HEK293 (cell line): Measurements from ENCODE around the gene CHMP1B.

Experiments used
- CTCF ChIA-PET: fragments of 350-600 bp; formaldehyde crosslinking; extraction: SDS; loops from one replicate; lab custom pipeline; 2021; ENCODE audit warnings: antibody characterized with exemption; lab: Yijun Ruan, JAX
- POLR2A ChIA-PET: fragments of 300-600 bp; formaldehyde crosslinking; extraction: SDS; loops from one replicate; lab custom pipeline; 2020; ENCODE audit warnings: antibody characterized with exemption, inconsistent platforms; lab: Yijun Ruan, JAX
- H3K27ac ChIP-seq: fragments of 200-500 bp; sonication (Bioruptor generic); 2 replicates; pipeline ENCODE4 v1.5.1; 2014; ENCODE audit warnings: low read depth, low read length, control low read depth, inconsistent platforms; ENCODE audit errors: extremely low read depth
- H3K36me3 ChIP-seq, 2 experiments: fragments of 200-500 bp in 1 of 2; sonication (Bioruptor generic) in 1 of 2; 1 replicate in 1 of 2; 2 replicates in 1 of 2; pipeline ENCODE4 v1.5.1; 2014 to 2017; ENCODE audit warnings: inconsistent platforms in 2 of 2, low read length in 2 of 2; ENCODE audit not compliant: control insufficient read depth in 2 of 2, insufficient read depth in 1 of 2
- H3K4me1 ChIP-seq: fragments of 200-500 bp; sonication (Bioruptor generic); 2 replicates; pipeline ENCODE4 v1.5.1; 2014; ENCODE audit warnings: mild to moderate bottlenecking, low read length, inconsistent platforms; ENCODE audit not compliant: control insufficient read depth, insufficient read depth
- H3K4me3 ChIP-seq: 2 replicates; pipeline ENCODE4 v1.5.1; 2011; ENCODE audit warnings: low read depth, mild to moderate bottlenecking, control low read depth, low read length, moderate library complexity
- H3K9me3 ChIP-seq: fragments of 200-500 bp; sonication (Bioruptor generic); 2 replicates; pipeline ENCODE4 v1.5.1; 2014; ENCODE audit warnings: low read depth, low read length, inconsistent platforms; ENCODE audit not compliant: control insufficient read depth, insufficient read depth
- ELK4 ChIP-seq: IDR thresholded peaks from 2 replicates; pipeline ENCODE4 v1.6.1; 2011; ENCODE audit warnings: mild to moderate bottlenecking, low read depth, low read length, borderline replicate concordance
- HOXA7 ChIP-seq: sonication (generic); formaldehyde crosslinking; IDR thresholded peaks from 2 replicates; pipeline ENCODE4 v1.8.1; 2022; ENCODE audit warnings: missing genetic modification reagents, borderline replicate concordance
- KLF17 ChIP-seq: fragments of 450-650 bp; formaldehyde crosslinking; IDR thresholded peaks from 2 replicates; pipeline ENCODE4 v1.5.1; 2016; ENCODE audit warnings: missing biosample characterization, missing genetic modification characterization
- PRDM1 ChIP-seq: fragments of 450-650 bp; formaldehyde crosslinking; IDR thresholded peaks from 2 replicates; pipeline ENCODE4; 2016; ENCODE audit warnings: missing biosample characterization, missing genetic modification characterization
- ZBTB49 ChIP-seq: fragments of 450-650 bp; formaldehyde crosslinking; IDR thresholded peaks from 2 replicates; pipeline ENCODE4 v1.5.1; 2016; ENCODE audit warnings: missing biosample characterization, missing genetic modification characterization, low read depth
- ZNF155 ChIP-seq: fragments of 450-650 bp; formaldehyde crosslinking; IDR thresholded peaks from 2 replicates; pipeline ENCODE4 v1.5.1; 2016; ENCODE audit warnings: missing biosample characterization, missing genetic modification characterization
- ZNF174 ChIP-seq: fragments of 450-650 bp; formaldehyde crosslinking; IDR thresholded peaks from 2 replicates; pipeline ENCODE4 v1.5.0; 2017; ENCODE audit warnings: missing biosample characterization, mild to moderate bottlenecking, missing genetic modification characterization
- ZNF221 ChIP-seq: fragments of 450-650 bp; formaldehyde crosslinking; IDR thresholded peaks from 2 replicates; pipeline ENCODE4 v1.5.1; 2017; ENCODE audit warnings: missing biosample characterization, missing genetic modification characterization, borderline replicate concordance
- ZNF23 ChIP-seq: fragments of 450-650 bp; formaldehyde crosslinking; IDR thresholded peaks from 2 replicates; pipeline ENCODE4 v1.5.1; 2016; ENCODE audit warnings: missing biosample characterization, missing genetic modification characterization, borderline replicate concordance
- ZNF394 ChIP-seq: fragments of 450-650 bp; formaldehyde crosslinking; IDR thresholded peaks from 2 replicates; pipeline ENCODE4 v1.5.1; 2016; ENCODE audit warnings: missing biosample characterization, missing genetic modification characterization, mild to moderate bottlenecking, moderate library complexity, borderline replicate concordance
- ZNF555 ChIP-seq: fragments of 450-650 bp; formaldehyde crosslinking; conservative IDR thresholded peaks from 2 replicates; pipeline ENCODE4 v1.5.1; 2017; ENCODE audit warnings: missing biosample characterization, mild to moderate bottlenecking, missing genetic modification characterization, inconsistent platforms
- ZNF623 ChIP-seq: fragments of 450-650 bp; formaldehyde crosslinking; IDR thresholded peaks from 2 replicates; pipeline ENCODE4 v1.5.1; 2016; ENCODE audit warnings: missing biosample characterization, missing genetic modification characterization
- ZNF843 ChIP-seq: fragments of 450-650 bp; formaldehyde crosslinking; IDR thresholded peaks from 2 replicates; pipeline ENCODE4 v1.5.1; 2016; ENCODE audit warnings: missing biosample characterization, missing genetic modification characterization

The CHMP1B gene

GRCh38 chr18:11862468-11863137, 11.4 kb downstream of the CHMP1B start:
- no peaks in the 10 kb centered on the region; a peak in 1 of 3 replicates for H3K36me3 ChIP-seq
- TF ChIP-seq KLF17 (tag by site-specific recombination) (no peak), PRDM1 (no peak), ZNF221 (tag by site-specific recombination) (no peak), ZNF555 (no peak), ZNF843 (tag by site-specific recombination) (no peak), ZNF394 (tag by site-specific recombination) (no peak), ELK4 (no peak)
- TF ChIP-seq, all 188 proteins: peak for 0
- Histone ChIP-seq H3K4me1 (peaks cover 3% of the 10 kb centered on the region; the same call in 1 of the 2 replicates), H3K27ac (no peak overlapping the region), H3K4me3 (no peak overlapping the region), H3K9me3 (no peaks in the 10 kb centered on the region)
- ChIA-PET CTCF (interaction anchor here (0.9 kb wide), 1 partner anchor 177 kb away, joined by 3 read pairs; no protein-coding TSS in a partner anchor), POLR2A (interaction anchor here (0.7 kb wide), 1 partner anchor 12 kb away, joined by 4 read pairs; no protein-coding TSS in a partner anchor)

- Histone ChIP-seq H3K4me1 (no peaks in the 10 kb centered on the region), H3K36me3 (peaks cover 0 to 9% of the 10 kb centered on the region in 2 experiments; a peak in 1 of 3 replicates)
These were observed 13.3 kb downstream of the CHMP1B start for GRCh38 chr18:11864471-11864870.

GRCh38 chr18:11865071-11865470, 13.9 kb downstream of the CHMP1B start:
- Histone ChIP-seq H3K27ac (no peak overlapping the region), H3K4me1 (no peaks in the 10 kb centered on the region), H3K36me3 (peaks cover 0 to 11% of the 10 kb centered on the region in 2 experiments; a peak in 1 of 3 replicates), H3K4me3 (no peak overlapping the region), H3K9me3 (no peaks in the 10 kb centered on the region)
- CTCF ChIA-PET = interaction anchor here (0.8 kb wide), 1 partner anchor 166 kb away, joined by 5 read pairs; no protein-coding TSS in a partner anchor
- POLR2A ChIA-PET = no interaction called here
- TF ChIP-seq ZNF23 (tag by site-specific recombination) (no peak), ZNF623 (tag by site-specific recombination) (no peak), ZNF174 (no peak), ZNF155 (tag by site-specific recombination) (no peak)

More at GRCh38 chr18:11864471-11864870, 13.3 kb downstream of the CHMP1B start:
- POLR2A ChIA-PET = no interaction called here
- H3K4me3 ChIP-seq = no peak overlapping the region
- TF ChIP-seq HOXA7 (CRISPR knock-in tag) (no peak), ZBTB49 (no peak)
- no peak overlapping the region for H3K27ac ChIP-seq
- CTCF ChIA-PET = interaction anchor here (0.7 to 0.9 kb wide), 2 partner anchors 130 to 132 kb away, joined by 4 to 7 read pairs; no protein-coding TSS in a partner anchor
- H3K9me3 ChIP-seq = no peaks in the 10 kb centered on the region
